Measurements from ENCODE around the gene CEP83. TPM values are rescaled to one million over a fixed set of nuclear protein-coding genes. Genes with fewer than 3 reads are reported as not detected.

The CEP83 gene
- total RNA-seq: 11.1 and 24.0 TPM in 2 replicates

- no peak for TF ChIP-seq CTCF (conservative IDR thresholded peaks at IDR 0.05; ENCODE audit: low read depth, low read length)
- peak; percentile 26 for DNase-seq (ENCODE audit: low read depth)
- peak within 1 kb of the TSS; percentile 91 for H3K4me3 ChIP-seq (ENCODE audit: low read depth, low read length)
These were observed at the start of gene CEP83 for GRCh38 chr12:94459728-94460615. TSS of gene CEP83 (minus strand) at chr12:94459867. CDS start at chr12:94412490, 47,377 bp downstream.

- no peak overlapping the region for H3K4me3 ChIP-seq (ENCODE audit: low read depth, low read length)
- no peak for DNase-seq (ENCODE audit: low read depth)
- no peak for TF ChIP-seq CTCF (conservative IDR thresholded peaks at IDR 0.05; ENCODE audit: low read depth, low read length)
These were observed 49.6 kb upstream of the CEP83 start for GRCh38 chr12:94509317-94509716.

- no peak overlapping the region for H3K4me3 ChIP-seq (ENCODE audit: low read depth, low read length)
- TF ChIP-seq CTCF (conservative IDR thresholded peaks at IDR 0.05; ENCODE audit: low read depth, low read length): no peak
- DNase-seq (ENCODE audit: low read depth): no peak
These were observed 47.8 kb upstream of the CEP83 start for GRCh38 chr12:94507455-94507854.

- no peak for TF ChIP-seq CTCF (conservative IDR thresholded peaks at IDR 0.05; ENCODE audit: low read depth, low read length)
- DNase-seq (ENCODE audit: low read depth): no peak
- H3K4me3 ChIP-seq (ENCODE audit: low read depth, low read length): no peak overlapping the region
These were observed 44.7 kb upstream of the CEP83 start for GRCh38 chr12:94504386-94504785.

GRCh38 chr12:94503619-94504018 lies 44.0 kb upstream of the CEP83 start:
- no peak for TF ChIP-seq CTCF (conservative IDR thresholded peaks at IDR 0.05; ENCODE audit: low read depth, low read length)
- no peak overlapping the region for H3K4me3 ChIP-seq (ENCODE audit: low read depth, low read length)

GRCh38 chr12:94500831-94501567 lies 41.3 kb upstream of the CEP83 start:
- no peak for TF ChIP-seq CTCF (conservative IDR thresholded peaks at IDR 0.05; ENCODE audit: low read depth, low read length)
- DNase-seq (ENCODE audit: low read depth): peak; percentile 65

More at GRCh38 chr12:94503619-94504018, 44.0 kb upstream of the CEP83 start:
- DNase-seq (ENCODE audit: low read depth): no peak

More at GRCh38 chr12:94500831-94501567, 41.3 kb upstream of the CEP83 start:
- no peak overlapping the region for H3K4me3 ChIP-seq (ENCODE audit: low read depth, low read length)

All from epithelial cell of proximal tubule (primary cell).